HL-60 (cell line): ENCODE measurements around the gene AKTIP.

Experiments
- DNase-seq, 2 experiments: peaks; one replicate each; pipeline ENCODE4 v3.0.0-alpha.2; 2010 to 2020; ENCODE audit warnings: low read depth in 1 of 2, low spot score in 1 of 2
- H3K27ac ChIP-seq: fragments of 250-450 bp; sonication (Bioruptor Pico); replicated peaks from 2 replicates; pipeline ENCODE4 v1.5.1; 2020; ENCODE audit warnings: mild to moderate bottlenecking, moderate library complexity
- H3K27me3 ChIP-seq: fragments of 250-450 bp; sonication (Bioruptor Pico); 2 replicates; pipeline ENCODE4 v1.5.1; 2021; ENCODE audit warnings: mild to moderate bottlenecking, moderate library complexity; ENCODE audit not compliant: insufficient read depth, poor library complexity, severe bottlenecking
- H3K4me3 ChIP-seq: replicated peaks from 2 replicates; pipeline ENCODE4 v1.5.1; 2011; ENCODE audit warnings: mild to moderate bottlenecking, control low read depth, low read length; ENCODE audit not compliant: insufficient read depth
- CTCF ChIP-seq: IDR thresholded peaks from one replicate; pipeline ENCODE4 v1.5.1; 2011; ENCODE audit warnings: low read length, control low read depth, inconsistent platforms; ENCODE audit not compliant: insufficient read depth
- GABPA ChIP-seq: IDR thresholded peaks from 2 replicates; pipeline ENCODE4 v1.6.1; 2012; ENCODE audit warnings: low read depth
- POLR2AphosphoS5 ChIP-seq: IDR thresholded peaks from 2 replicates; pipeline ENCODE4 v1.6.1; 2012; ENCODE audit warnings: low read depth
- REST ChIP-seq: IDR thresholded peaks from 2 replicates; pipeline ENCODE4 v1.6.1; 2012; ENCODE audit warnings: low read depth; ENCODE audit not compliant: insufficient replicate concordance
- SPI1 ChIP-seq: IDR thresholded peaks from 2 replicates; pipeline ENCODE4 v1.6.1; 2012; ENCODE audit warnings: low read depth, mild to moderate bottlenecking, borderline replicate concordance

Gene AKTIP

GRCh38 chr16:53445534-53445933, 57.5 kb downstream of the AKTIP start:
- H3K4me3 ChIP-seq: no peak overlapping the region
- H3K27ac ChIP-seq: no peak overlapping the region
- no peaks in the 10 kb centered on the region for H3K27me3 ChIP-seq
- TF ChIP-seq SPI1 (no peak), POLR2AphosphoS5 (no peak), CTCF (no peak), REST (no peak), GABPA (no peak)
- DNase-seq: no peak
